Erythroblast (primary cell): Measurements from ENCODE around the gene PCDH15.

Source experiments
- GATA1 ChIP-seq: IDR thresholded peaks from 2 replicates; pipeline ENCODE4 v1.6.1; 2011; ENCODE audit warnings: low read depth, mild to moderate bottlenecking, control low read depth, low read length, moderate library complexity
- POLR2A ChIP-seq: IDR thresholded peaks from 2 replicates; pipeline ENCODE4 v1.6.1; 2011; ENCODE audit warnings: mild to moderate bottlenecking, low read length

DNA sequence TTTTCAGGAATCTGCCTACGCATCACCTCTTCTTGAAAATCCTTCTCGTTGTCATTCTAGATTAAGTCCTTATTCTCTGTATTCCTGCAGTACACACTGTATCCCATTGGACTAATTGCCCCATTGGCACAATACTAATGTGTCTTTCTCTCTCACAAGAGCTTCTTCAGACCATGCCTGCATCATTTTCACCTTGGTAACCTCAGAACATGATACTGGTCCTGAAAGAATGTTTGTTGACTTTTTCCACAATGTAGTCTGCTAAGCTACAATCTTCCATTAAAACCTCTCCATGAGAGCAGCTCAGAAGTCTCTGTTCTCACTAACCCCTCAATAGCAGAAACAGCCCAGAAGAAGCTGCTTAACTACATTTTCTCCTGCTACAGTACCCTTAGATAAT is 270.7 kb downstream of the PCDH15 start:
- TF ChIP-seq POLR2A (no peak), GATA1 (no peak)
